ENCODE measurements around the gene BTG1. TPM values are rescaled to one million over a fixed set of nuclear protein-coding genes. Genes with fewer than 3 reads are reported as not detected.

BTG1 gene
- total RNA-seq, 2 experiments from 2014 or later, result 32.8 to 93.4 TPM

DNA sequence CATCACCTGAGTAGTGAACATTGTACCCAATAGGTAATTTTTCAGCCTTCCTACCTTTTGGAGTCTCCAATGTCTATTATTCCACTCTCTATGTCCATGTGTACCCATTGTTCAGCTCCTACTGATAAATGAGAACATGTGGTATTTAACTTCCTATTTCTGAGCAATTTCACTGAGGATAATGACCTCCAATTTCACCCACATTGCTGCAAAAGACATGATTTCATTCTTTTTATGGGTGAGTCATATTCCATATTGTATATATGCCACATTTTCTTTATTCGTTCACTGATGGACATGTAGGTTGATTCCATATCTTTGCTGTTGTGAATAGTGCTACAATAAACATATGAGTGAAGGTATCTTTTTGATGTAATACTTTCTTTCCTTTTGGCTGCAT, 16.4 kb upstream of the BTG1 start:
- TF ChIP-seq, protein P1, sequence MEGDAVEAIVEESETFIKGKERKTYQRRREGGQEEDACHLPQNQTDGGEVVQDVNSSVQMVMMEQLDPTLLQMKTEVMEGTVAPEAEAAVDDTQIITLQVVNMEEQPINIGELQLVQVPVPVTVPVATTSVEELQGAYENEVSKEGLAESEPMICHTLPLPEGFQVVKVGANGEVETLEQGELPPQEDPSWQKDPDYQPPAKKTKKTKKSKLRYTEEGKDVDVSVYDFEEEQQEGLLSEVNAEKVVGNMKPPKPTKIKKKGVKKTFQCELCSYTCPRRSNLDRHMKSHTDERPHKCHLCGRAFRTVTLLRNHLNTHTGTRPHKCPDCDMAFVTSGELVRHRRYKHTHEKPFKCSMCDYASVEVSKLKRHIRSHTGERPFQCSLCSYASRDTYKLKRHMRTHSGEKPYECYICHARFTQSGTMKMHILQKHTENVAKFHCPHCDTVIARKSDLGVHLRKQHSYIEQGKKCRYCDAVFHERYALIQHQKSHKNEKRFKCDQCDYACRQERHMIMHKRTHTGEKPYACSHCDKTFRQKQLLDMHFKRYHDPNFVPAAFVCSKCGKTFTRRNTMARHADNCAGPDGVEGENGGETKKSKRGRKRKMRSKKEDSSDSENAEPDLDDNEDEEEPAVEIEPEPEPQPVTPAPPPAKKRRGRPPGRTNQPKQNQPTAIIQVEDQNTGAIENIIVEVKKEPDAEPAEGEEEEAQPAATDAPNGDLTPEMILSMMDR (conservative IDR thresholded peaks at IDR 0.05; ENCODE audit: low read length), result no peak
- TF ChIP-seq EZH2phosphoT487 (IDR thresholded peaks at IDR 0.05; ENCODE audit: borderline replicate concordance, low read depth, low read length), result no peak
- Histone ChIP-seq H3K79me2 (ENCODE audit: insufficient read depth, low read depth, low read length) (no peaks in the 10 kb centered on the region), H3K36me3 (ENCODE audit: insufficient read depth, low read length) (no peaks in the 10 kb centered on the region), H3K4me1 (ENCODE audit: insufficient read depth, low read length, poor library complexity, severe bottlenecking) (peaks cover 37% of the 10 kb centered on the region), H3K4me2 (ENCODE audit: low read length) (no peak overlapping the region), H3K27ac (ENCODE audit: low read depth, low read length, poor library complexity, severe bottlenecking) (no peak overlapping the region), H4K20me1 (ENCODE audit: insufficient read depth, low read length) (no peaks in the 10 kb centered on the region), H3K9me2 (ENCODE audit: insufficient read depth, low read length) (no peaks in the 10 kb centered on the region), H3K9me3 (ENCODE audit: low read length) (no peaks in the 10 kb centered on the region), H3K4me3 (ENCODE audit: low read depth, low read length, poor library complexity, severe bottlenecking) (no peak overlapping the region), H2AFZ (ENCODE audit: low read length) (peak overlapping the region; percentile 12; the same call in 1 of the 2 replicates)
- ChIA-PET CTCF (ENCODE audit: unreplicated experiment) (no interaction called here), POLR2A (interaction anchor here (0.7 to 4.8 kb wide), 5 partner anchors 9 to 261 kb away, joined by 3 to 58 read pairs (median 5); partner anchors contain the start of gene BTG1)
- DNase-seq (ENCODE audit: low spot score), result no peak
- BruUV-seq (replicated peaks), result no TSS peak
- intact Hi-C loops (cut with micrococcal nuclease; ENCODE audit: unreplicated experiment), result no loop called here

DNA sequence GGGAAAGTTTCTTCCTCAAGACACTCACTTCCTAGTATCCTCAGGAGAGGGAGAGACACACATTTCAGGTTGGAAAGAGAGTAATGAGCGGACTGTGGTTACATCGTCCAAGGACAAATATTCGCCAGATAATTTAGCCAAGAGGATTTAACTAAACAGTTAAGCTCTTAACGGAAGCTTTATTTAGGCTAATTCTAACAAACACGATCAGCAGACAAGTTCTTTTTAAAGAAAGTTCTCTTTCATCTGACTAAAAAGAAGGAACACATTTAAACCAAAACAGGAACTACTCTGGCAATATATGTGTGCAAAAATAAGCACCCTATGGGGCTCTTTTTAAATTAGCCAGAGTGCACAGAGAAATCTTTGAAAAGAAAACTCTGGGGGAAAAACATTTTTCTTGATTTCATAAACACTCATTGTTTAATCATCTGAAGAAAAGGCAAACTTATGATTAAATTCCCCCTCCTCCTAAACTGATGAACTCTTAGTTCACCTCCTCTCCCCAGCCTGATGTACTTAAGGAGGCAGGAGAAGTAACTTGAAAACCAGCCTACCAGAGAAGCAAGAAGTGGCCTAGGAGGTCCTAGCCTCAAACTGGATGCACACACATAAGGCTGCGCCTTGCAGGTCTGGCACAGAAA, 13.3 kb upstream of the BTG1 start:
- intact Hi-C loops (cut with micrococcal nuclease; ENCODE audit: unreplicated experiment), result no loop called here
- no peaks in the 10 kb centered on the region for H3K36me3 ChIP-seq (ENCODE audit: insufficient read depth, low read length)
- H3K27ac ChIP-seq (ENCODE audit: low read depth, low read length, poor library complexity, severe bottlenecking), result peak overlapping the region; percentile 77
- no peaks in the 10 kb centered on the region for H3K79me2 ChIP-seq (ENCODE audit: insufficient read depth, low read depth, low read length)
- peak overlapping the region; percentile 95 for H3K4me2 ChIP-seq (ENCODE audit: low read length)
- peak overlapping the region; percentile 94 for H2AFZ ChIP-seq (ENCODE audit: low read length)
- peaks cover 45% of the 10 kb centered on the region for H3K4me1 ChIP-seq (ENCODE audit: insufficient read depth, low read length, poor library complexity, severe bottlenecking)
- H3K9me3 ChIP-seq (ENCODE audit: low read length), result no peaks in the 10 kb centered on the region
- no peaks in the 10 kb centered on the region for H4K20me1 ChIP-seq (ENCODE audit: insufficient read depth, low read length)
- BruUV-seq (replicated peaks), result no TSS peak
- POLR2A ChIA-PET, result interaction anchor here (1.1 to 4.0 kb wide), 9 partner anchors 8 to 288 kb away, joined by 3 to 58 read pairs (median 6); partner anchors contain the start of gene BTG1
- CTCF ChIA-PET (ENCODE audit: unreplicated experiment), result interaction anchor here (1.0 kb wide), 1 partner anchor 13 kb away, joined by 3 read pairs; no protein-coding TSS in a partner anchor
- peak overlapping the region; percentile 57 for H3K4me3 ChIP-seq (ENCODE audit: low read depth, low read length, poor library complexity, severe bottlenecking)
- TF ChIP-seq EZH2phosphoT487 (IDR thresholded peaks at IDR 0.05; ENCODE audit: borderline replicate concordance, low read depth, low read length), result no peak
- TF ChIP-seq, protein P1 (conservative IDR thresholded peaks at IDR 0.05; ENCODE audit: low read length), result no peak
- DNase-seq (ENCODE audit: low spot score), result peak; percentile 62
- no peaks in the 10 kb centered on the region for H3K9me2 ChIP-seq (ENCODE audit: insufficient read depth, low read length)
